ENCODE results near the gene GPI. TPM values are rescaled to one million over a fixed set of nuclear protein-coding genes. Genes with fewer than 3 reads are reported as not detected.
"Not testable (repeated sequence)": the region's sequence is repeated elsewhere in the genome, so short reads cannot be mapped to it uniquely, and the experiment has no call there.

Gene GPI
- total RNA-seq, 1 donor from 2014 or later: 473 TPM

DNA sequence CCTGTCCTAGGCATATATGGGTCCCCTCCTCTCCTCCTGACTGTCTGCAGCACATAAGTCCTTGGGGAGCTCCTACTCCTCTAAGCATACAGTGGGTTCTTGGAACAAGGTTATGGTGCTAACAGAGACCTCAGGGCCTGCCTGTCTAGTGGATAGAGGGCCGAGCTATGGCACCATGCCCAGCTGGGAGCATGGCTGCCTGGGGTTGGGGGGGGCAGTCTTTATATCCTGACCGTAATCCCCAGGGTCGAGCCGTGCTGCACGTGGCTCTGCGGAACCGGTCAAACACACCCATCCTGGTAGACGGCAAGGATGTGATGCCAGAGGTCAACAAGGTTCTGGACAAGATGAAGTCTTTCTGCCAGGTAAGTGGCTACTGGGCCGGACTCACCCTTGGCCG lies 3.3 kb downstream of the GPI start:
- Histone ChIP-seq H3K9me3 (replicated peaks) (no peaks in the 10 kb centered on the region), H3K4me1 (peaks cover 71% of the 10 kb centered on the region), H3K36me3 (peaks cover 69% of the 10 kb centered on the region), H3K4me3 (peak overlapping the region; percentile 96), H3K27me3 (ENCODE audit: low read depth) (no peaks in the 10 kb centered on the region), H3K27ac (replicated peaks) (peak overlapping the region; percentile 94)
- TF ChIP-seq CTCF (IDR thresholded peaks at IDR 0.05; ENCODE audit: borderline replicate concordance): no peak
- no peak for DNase-seq
- intact Hi-C loops (cut with micrococcal nuclease): no loop called here

DNA sequence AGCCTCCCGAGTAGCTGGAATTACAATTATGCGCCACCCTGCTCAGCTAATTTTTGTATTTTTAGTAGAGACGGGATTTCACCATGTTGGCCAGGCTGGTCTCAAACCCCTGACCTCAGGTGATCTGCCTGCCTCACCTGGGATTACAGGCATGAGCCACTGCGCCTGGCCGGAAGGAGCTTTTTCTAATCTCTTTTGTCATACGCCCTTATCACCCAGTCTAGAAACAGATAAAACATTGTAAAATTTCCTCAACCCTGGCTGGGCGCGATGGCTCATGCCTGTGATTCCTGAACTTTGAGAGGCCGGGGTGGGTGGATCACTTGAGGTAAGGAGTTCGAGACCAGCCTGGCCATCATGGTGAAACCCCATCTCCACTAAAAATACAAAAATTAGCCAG lies 4.2 kb downstream of the GPI start:
- DNase-seq; H3K27ac ChIP-seq (replicated peaks); intact Hi-C loops (cut with micrococcal nuclease): not testable (repeated sequence)

GRCh38 chr19:34370117-34370516 lies 5.1 kb downstream of the GPI start:
- no peak overlapping the region for H3K4me3 ChIP-seq
- H3K36me3 ChIP-seq: peaks cover 86% of the 10 kb centered on the region
- peak overlapping the region; percentile 53 for H3K27ac ChIP-seq (replicated peaks)
- TF ChIP-seq CTCF (IDR thresholded peaks at IDR 0.05; ENCODE audit: borderline replicate concordance): no peak
- intact Hi-C loops (cut with micrococcal nuclease): no loop called here
- H3K9me3 ChIP-seq (replicated peaks): no peaks in the 10 kb centered on the region
- H3K27me3 ChIP-seq (ENCODE audit: low read depth): no peaks in the 10 kb centered on the region
- DNase-seq: no peak
- H3K4me1 ChIP-seq: peaks cover 64% of the 10 kb centered on the region

More for the DNA sequence above, 4.2 kb downstream of the GPI start:
- not testable (repeated sequence) for H3K4me3 ChIP-seq; H3K27me3 ChIP-seq (ENCODE audit: low read depth); H3K9me3 ChIP-seq (replicated peaks)
- H3K4me1 ChIP-seq: peaks cover 71% of the 10 kb centered on the region
- peaks cover 76% of the 10 kb centered on the region for H3K36me3 ChIP-seq

- Histone ChIP-seq H3K9me3 (replicated peaks) (no peaks in the 10 kb centered on the region), H3K36me3 (peaks cover 94% of the 10 kb centered on the region), H3K27me3 (ENCODE audit: low read depth) (no peaks in the 10 kb centered on the region), H3K4me3 (no peak overlapping the region), H3K4me1 (peaks cover 56% of the 10 kb centered on the region), H3K27ac (replicated peaks) (peak overlapping the region; percentile 53)
- DNase-seq: no peak
- intact Hi-C loops (cut with micrococcal nuclease): no loop called here
- TF ChIP-seq CTCF (IDR thresholded peaks at IDR 0.05; ENCODE audit: borderline replicate concordance): no peak
These were observed 6.0 kb downstream of the GPI start for GRCh38 chr19:34370983-34371382.

DNA sequence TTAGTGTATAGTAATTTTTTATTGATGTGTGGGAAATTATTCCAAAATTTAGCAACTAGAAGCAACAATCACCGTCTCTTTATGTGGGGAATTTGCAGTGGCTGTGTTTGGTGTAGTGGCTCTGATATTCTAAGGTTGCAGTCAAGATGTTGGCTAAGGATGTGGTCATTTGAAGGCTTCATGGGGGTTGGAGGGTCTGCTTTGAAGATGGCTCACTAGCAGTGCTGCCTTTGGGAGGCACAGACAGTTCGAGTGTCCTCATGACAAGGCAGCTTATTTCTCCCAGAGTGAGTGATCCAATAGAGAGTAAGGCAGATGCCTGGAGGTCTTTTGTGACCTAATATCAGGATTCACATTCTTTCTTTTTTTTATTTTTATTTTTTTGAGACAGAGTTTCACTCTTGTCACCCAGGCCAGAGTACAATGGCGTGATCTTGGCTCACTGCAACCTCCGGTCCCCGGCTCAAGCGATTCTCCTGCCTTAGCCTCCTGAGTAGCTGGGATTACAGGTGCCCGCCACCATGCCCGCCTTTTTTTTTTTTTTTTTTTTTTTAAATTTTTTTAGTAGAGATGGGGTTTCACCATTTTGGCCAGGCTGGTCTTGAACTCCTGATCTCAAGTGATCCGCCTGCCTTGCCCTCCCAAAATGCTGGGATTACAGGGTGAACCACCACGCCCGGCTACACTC lies 8.7 kb downstream of the GPI start:
- Histone ChIP-seq H3K27me3 (ENCODE audit: low read depth) (no peaks in the 10 kb centered on the region), H3K4me3 (no peak overlapping the region), H3K4me1 (peaks cover 29% of the 10 kb centered on the region), H3K36me3 (peaks cover 94% of the 10 kb centered on the region), H3K27ac (replicated peaks) (no peak overlapping the region), H3K9me3 (replicated peaks) (no peaks in the 10 kb centered on the region)
- DNase-seq: no peak
- TF ChIP-seq CTCF (IDR thresholded peaks at IDR 0.05; ENCODE audit: borderline replicate concordance): no peak
- intact Hi-C loops (cut with micrococcal nuclease): no loop called here

DNA sequence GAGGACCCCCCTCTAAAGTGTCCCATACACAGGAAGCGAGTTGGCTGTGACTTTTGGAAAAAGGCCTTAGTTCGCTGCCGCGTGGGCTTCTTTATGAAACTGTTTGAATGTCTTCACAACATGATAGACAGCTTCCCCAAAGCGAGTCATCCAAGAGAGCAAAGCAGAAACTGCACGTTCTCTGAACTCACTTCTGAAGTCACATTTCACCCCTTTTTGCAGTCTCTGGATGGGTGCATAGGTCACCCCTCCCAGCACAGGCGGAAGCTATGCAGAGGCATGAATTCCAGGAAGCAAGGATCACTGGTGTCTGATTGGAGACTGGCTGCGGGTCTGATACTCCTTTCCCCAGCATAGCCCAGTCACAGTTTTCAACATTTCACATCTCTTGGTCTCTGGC lies 10.6 kb downstream of the GPI start:
- Histone ChIP-seq H3K27me3 (ENCODE audit: low read depth) (no peaks in the 10 kb centered on the region), H3K4me3 (no peak overlapping the region), H3K4me1 (peaks cover 10% of the 10 kb centered on the region), H3K9me3 (replicated peaks) (no peaks in the 10 kb centered on the region), H3K36me3 (peaks cover 94% of the 10 kb centered on the region), H3K27ac (replicated peaks) (no peak overlapping the region)
- no peak for DNase-seq
- TF ChIP-seq CTCF (IDR thresholded peaks at IDR 0.05; ENCODE audit: borderline replicate concordance): no peak
- intact Hi-C loops (cut with micrococcal nuclease): no loop called here

Data from left ventricle myocardium inferior (tissue), 1 donor.